Ovary (tissue), 9 donors: ENCODE results near the gene ASB7. TPM values are rescaled to one million over a fixed set of nuclear protein-coding genes. Genes with fewer than 3 reads are reported as not detected.

Experiments
- DNase-seq, 5 donors: peaks; one replicate each; pipeline ENCODE4 v3.0.0-alpha.2; 2019 to 2020
- H3K27ac ChIP-seq, 2 donors: fragments of 200-600 bp; one replicate each; pipeline versions ENCODE4 v1.5.1 to v1.8.0; 2019 to 2022
- H3K27me3 ChIP-seq: fragments of 200-600 bp; one replicate; pipeline ENCODE4 v1.8.0; 2022
- H3K36me3 ChIP-seq: fragments of 200-600 bp; sonication (generic); one replicate; pipeline ENCODE4 v1.5.1; 2019
- H3K4me1 ChIP-seq: one replicate; pipeline ENCODE4 v1.8.1; 2013; ENCODE audit warnings: mild to moderate bottlenecking, moderate library complexity; ENCODE audit not compliant: insufficient read depth
- H3K4me3 ChIP-seq: fragments of 200-600 bp; sonication (generic); one replicate; pipeline ENCODE4 v1.5.1; 2017
- H3K9me3 ChIP-seq, 2 donors: fragments of 200-600 bp in 1 of 2; sonication (generic) in 1 of 2; one replicate each; pipeline versions ENCODE4 v1.5.1 to v1.8.1; 2013 to 2019; ENCODE audit warnings: mild to moderate bottlenecking in 1 of 2, moderate library complexity in 1 of 2
- CTCF ChIP-seq, 3 donors: fragments of 450-650 bp in 2 of 3; fragments of 200-600 bp in 1 of 3; IDR thresholded peaks; one replicate each; pipeline versions ENCODE4 v1.5.1 to v1.8.0; 2016 to 2022; ENCODE audit warnings: antibody characterized with exemption in 3 of 3, mild to moderate bottlenecking in 1 of 3
- EP300 ChIP-seq: sonication (generic); formaldehyde crosslinking; IDR thresholded peaks from one replicate; pipeline ENCODE4 v1.6.1; 2017; ENCODE audit warnings: antibody characterized with exemption
- POLR2A ChIP-seq: fragments of 450-650 bp; IDR thresholded peaks from one replicate; pipeline ENCODE4 v1.6.1; 2017; ENCODE audit warnings: antibody characterized with exemption, mild to moderate bottlenecking, moderate library complexity
- WGBS, 3 donors: extraction: QIAGEN DNeasy Blood & Tissue Kit in 1 of 3; methylation state at CpG; one replicate each; pipeline versions ENCODE4 v1.1.5 to v1.1.7; 2013 to 2017; 5-methylcytosine and 5-hydroxymethylcytosine counted together
- intact Hi-C, 4 donors: fragments of 100-400 bp; cut with DNase I; formaldehyde crosslinking; loops; one replicate each; pipeline versions ENCODE4 v1.11.0 to v1.15.1; 2022 to 2023
- polyA plus RNA-seq, 2 donors: library from polyadenylated mRNA; stranded (reverse); fragments of 200-250 nt in 1 of 2; fragments of 350-450 nt in 1 of 2; fragmentation: Illumina TruSeq in 1 of 2; extraction: RNeasy Lipid Tissue Mini Kit (QIAGEN cat#74804) in 1 of 2; gene quantifications; one replicate each; pipeline ENCODE4 v1.2.3, GENCODE V29; 2013 to 2014
- total RNA-seq, 7 donors: library from RNA; depleted of rRNA in 2 of 7; stranded (reverse); fragments of >200 nt in 2 of 7; fragmentation: NEBNext Ultra II Directional in 3 of 7; extraction: Animal tissue kit (Norgen Biotek cat#: 25700) in 3 of 7; gene quantifications; one replicate each; pipeline versions ENCODE4 v1.1.0 to v1.2.4, GENCODE V29; 2016 to 2023
- donor health status: DM: no; HTN: no; CAD: no; lungs with moderate emphysema.
- donor health status: DM: no; HTN: no; CAD: no.
- donor health status: Bipolar disorder and iron deficiency.
- donor health status: DM: yes; HTN: yes; CAD: no.
- donor health status: DM: no; HTN: no; CAD: no.
- donor health status: DM: yes; HTN: yes; CAD: no.

ASB7 gene
- total and polyA plus RNA-seq, 9 donors, result 5.1 to 13.1 (median 10.4) TPM

- Histone ChIP-seq H3K9me3 (no peaks in the 10 kb centered on the region), H3K4me1 (peaks cover 15% of the 10 kb centered on the region), H3K27me3 (no peaks in the 10 kb centered on the region), H3K36me3 (no peaks in the 10 kb centered on the region), H3K4me3 (no peak overlapping the region), H3K27ac (peak overlapping the region; percentile 22 to 64)
- peak in 4 of 5 donors; percentile 39 to 77 (median 54) for DNase-seq
- TF ChIP-seq CTCF (IDR thresholded peaks at IDR 0.05) (no peak), POLR2A (no peak)
- 12 to 18% (median 18%) methylated on average over 11 of the region's 11 CpGs for WGBS, 3 donors
- intact Hi-C loops, result no loop called here
These were observed 85.3 kb downstream of the ASB7 start for GRCh38 chr15:100687582-100688141.

GRCh38 chr15:100688549-100689120 lies 86.2 kb downstream of the ASB7 start:
- Histone ChIP-seq H3K9me3 (no peaks in the 10 kb centered on the region), H3K27ac (peak overlapping the region in 1 of 2 donors; percentile 22), H3K4me1 (peaks cover 16% of the 10 kb centered on the region), H3K27me3 (no peaks in the 10 kb centered on the region), H3K4me3 (no peak overlapping the region), H3K36me3 (no peaks in the 10 kb centered on the region)
- intact Hi-C loops, result no loop called here
- TF ChIP-seq POLR2A, result no peak
- no peak for TF ChIP-seq CTCF (IDR thresholded peaks at IDR 0.05)
- no peak for TF ChIP-seq EP300
- DNase-seq, result peak in 1 of 5 donors; percentile 29
- 86 to 88% (median 87%) methylated on average over 13 of the region's 13 CpGs for WGBS, 3 donors

GRCh38 chr15:100689131-100689899 lies 86.9 kb downstream of the ASB7 start:
- peak in 1 of 5 donors; percentile 17 for DNase-seq
- intact Hi-C loops, result no loop called here
- 92 to 95% (median 95%) methylated on average over 11 of the region's 11 CpGs for WGBS, 3 donors
- Histone ChIP-seq H3K9me3 (no peaks in the 10 kb centered on the region), H3K36me3 (no peaks in the 10 kb centered on the region), H3K27ac (no peak overlapping the region), H3K4me1 (peaks cover 21% of the 10 kb centered on the region), H3K27me3 (no peaks in the 10 kb centered on the region), H3K4me3 (no peak overlapping the region)
- no peak for TF ChIP-seq POLR2A
- TF ChIP-seq CTCF (IDR thresholded peaks at IDR 0.05), result no peak
- no peak for TF ChIP-seq EP300

- Histone ChIP-seq H3K27me3 (no peaks in the 10 kb centered on the region), H3K4me3 (no peak overlapping the region), H3K36me3 (no peaks in the 10 kb centered on the region), H3K4me1 (peaks cover 25% of the 10 kb centered on the region), H3K27ac (no peak overlapping the region), H3K9me3 (no peaks in the 10 kb centered on the region)
- no peak for TF ChIP-seq EP300
- TF ChIP-seq CTCF (IDR thresholded peaks at IDR 0.05), result no peak
- no peak for TF ChIP-seq POLR2A
- 92 to 96% (median 94%) methylated on average over 18 of the region's 18 CpGs for WGBS, 3 donors
- intact Hi-C loops, result no loop called here
- peak in 1 of 5 donors; percentile 28 for DNase-seq
These were observed 87.8 kb downstream of the ASB7 start for GRCh38 chr15:100690032-100690794.
